NCI-H1694 treated with DMSO at 0.1 percent for 48 hours (cell line): ENCODE results near the gene SLCO4A1.
A peak's percentile ranks its signal among the peaks of the same experiment; 100 is the strongest.

Experiments used
- DNase-seq: peaks from one replicate; lab custom pipeline; 2025; lab: John Stamatoyannopoulos, UW

Gene SLCO4A1

DNA sequence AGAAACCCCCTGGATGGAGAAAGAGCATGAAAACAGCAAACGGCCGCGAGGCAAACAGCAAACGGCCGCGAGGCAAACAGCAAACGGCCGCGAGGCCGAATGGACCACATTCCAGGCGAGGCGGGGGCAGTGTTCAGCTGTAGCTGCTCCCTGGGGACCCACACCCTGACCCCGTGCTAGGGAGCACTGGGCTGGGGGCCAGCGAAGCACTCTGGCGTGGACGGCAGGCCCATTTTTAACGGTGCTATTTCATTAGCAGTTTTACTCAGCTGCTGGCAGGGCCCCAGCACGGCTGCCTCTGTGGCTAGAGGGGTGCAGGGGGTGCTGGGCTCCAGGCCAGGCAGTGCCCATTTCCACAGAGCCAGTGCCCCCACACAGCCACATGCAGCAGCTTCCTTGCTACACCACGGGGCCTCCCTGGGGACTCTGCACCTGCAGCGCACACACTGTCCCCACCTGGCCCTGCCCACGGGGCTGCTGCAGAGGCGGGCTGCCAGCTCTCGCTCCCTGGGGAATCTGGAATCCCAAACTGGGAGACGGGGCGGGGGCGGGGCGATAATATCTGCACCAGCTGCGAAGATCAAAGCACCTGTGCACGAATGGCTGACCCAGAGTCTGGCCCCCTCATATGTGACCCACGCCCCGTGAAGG, 35.6 kb upstream of the SLCO4A1 start:
- DNase-seq: no peak

DNA sequence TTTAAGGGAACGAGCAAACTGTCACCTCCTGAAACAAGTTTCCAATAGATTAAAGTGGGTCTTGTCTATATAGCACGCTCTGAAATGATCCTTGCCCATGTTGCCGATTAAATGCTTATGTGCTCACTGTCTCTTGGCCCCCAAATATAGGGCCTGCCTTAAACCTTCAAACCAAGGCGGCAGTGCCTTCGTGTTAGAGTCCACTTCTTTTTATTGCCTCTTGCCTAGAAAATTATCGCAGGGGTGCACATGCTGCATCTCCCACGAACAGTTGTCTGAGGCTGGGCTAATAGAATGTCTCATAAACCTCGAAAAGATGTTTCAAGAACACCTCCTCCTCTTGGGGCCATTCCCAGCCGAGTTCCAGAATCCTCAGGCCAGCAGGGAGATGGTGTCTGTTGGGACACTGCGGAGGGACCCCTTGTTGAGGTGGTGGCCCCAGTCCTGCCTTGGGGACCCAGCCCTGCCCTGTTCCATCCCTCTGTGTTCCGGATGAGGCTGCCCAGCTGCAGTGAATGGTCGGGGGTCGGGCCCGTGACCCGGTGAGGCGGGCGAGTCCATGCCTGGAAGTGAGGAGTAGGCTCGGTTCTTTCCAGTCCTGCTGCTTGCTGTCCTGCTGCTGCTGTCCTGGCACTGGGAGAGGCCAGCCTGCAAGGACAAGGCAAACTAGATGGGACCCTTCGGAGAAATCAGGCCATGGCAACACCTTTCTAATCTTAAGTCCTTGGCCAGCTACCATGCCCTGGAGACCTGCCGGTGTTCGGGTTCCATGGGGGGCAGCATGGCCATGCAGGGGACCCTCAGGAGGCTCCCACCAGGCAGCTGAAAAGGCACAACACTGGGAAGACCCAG, 34.7 kb upstream of the SLCO4A1 start:
- DNase-seq: no peak

DNA sequence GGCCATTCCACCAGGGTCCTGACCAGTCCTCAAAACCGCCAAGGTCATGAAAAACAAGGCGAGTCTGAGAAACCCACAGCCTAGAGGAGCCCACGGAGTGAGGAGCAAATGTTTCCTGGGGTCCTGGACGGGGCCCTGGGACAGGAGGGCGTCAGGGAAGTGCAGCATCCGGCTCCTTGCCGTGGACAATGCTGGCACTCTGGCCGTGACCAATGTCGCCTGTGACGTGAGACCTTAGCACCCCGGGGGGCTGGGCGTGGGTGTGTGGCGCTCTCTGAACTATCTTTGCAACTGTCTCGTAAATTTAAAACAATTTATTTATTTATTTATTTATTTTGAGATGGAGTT, 34.1 kb upstream of the SLCO4A1 start:
- DNase-seq: no peak

DNA sequence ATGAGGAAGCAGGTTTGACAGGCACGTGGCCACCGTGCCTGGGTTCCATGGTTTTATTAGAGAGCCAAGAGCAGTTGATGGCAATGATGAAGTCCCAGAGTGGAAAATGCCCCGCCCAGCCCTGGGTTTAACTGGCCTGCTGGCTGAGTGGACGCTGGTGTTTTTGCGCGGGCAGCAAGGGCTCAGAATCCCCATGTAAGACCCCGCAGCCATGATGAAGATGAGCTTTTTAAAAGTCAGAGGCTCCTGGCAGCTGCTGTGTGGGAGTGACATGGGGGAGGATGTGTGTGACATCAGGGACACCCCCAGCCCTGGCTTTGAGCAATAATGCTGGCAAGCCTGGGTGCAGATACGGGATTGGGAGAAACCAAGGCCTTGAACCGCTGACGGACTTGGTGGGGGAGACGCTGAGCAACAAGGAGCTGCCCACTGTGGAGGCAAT, 33.0 kb upstream of the SLCO4A1 start:
- no peak for DNase-seq

DNA sequence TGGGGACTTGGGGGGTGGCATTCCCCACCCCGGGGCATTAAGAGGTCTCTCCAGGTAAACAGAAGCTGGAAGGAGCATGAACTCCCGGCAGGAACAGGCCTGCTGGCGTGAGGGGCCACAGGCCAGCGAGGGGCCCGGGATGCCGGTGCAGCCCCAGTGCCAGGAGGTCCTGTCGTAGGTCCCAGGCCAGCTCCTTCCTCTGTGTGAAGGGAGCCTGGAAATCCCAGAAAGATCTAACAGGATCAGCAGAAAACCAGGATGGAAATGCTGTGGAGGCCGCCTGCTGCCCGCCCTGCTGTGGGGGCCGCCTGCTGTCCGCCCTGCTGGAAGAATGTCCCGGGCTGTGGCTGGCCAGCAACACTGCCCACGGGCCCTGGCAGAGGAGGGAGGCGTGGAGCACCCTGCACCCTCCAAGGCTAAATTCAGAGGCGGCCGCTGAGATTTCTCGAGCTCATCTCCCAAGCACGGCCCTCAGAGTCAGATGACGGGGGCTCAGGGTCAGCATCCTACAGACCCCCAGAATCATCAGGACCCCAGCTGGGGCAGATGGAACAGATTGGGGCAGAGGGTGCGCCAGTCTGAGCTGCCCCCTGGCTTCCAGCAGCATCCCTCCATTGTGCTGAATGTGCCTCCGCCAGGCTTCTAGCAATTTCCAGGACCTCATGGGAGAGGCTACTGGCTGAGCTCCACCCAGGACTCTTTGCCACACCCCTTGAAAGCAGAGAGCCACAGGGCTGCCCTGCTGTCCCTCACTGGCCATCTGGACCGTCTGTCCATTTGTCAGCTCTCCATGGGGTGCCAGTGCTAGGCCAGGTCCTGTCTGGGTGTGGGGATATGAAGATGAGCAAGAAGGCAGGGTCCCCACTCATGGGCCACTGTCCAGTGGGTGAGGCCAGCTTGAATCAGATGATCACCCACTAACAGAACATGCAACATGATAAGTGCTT, 32.2 kb upstream of the SLCO4A1 start:
- no peak for DNase-seq

GRCh38 chr20:62611012-62611411, 31.3 kb upstream of the SLCO4A1 start:
- DNase-seq: no peak

- no peak for DNase-seq
These were observed 30.5 kb upstream of the SLCO4A1 start for GRCh38 chr20:62611819-62612218.

DNA sequence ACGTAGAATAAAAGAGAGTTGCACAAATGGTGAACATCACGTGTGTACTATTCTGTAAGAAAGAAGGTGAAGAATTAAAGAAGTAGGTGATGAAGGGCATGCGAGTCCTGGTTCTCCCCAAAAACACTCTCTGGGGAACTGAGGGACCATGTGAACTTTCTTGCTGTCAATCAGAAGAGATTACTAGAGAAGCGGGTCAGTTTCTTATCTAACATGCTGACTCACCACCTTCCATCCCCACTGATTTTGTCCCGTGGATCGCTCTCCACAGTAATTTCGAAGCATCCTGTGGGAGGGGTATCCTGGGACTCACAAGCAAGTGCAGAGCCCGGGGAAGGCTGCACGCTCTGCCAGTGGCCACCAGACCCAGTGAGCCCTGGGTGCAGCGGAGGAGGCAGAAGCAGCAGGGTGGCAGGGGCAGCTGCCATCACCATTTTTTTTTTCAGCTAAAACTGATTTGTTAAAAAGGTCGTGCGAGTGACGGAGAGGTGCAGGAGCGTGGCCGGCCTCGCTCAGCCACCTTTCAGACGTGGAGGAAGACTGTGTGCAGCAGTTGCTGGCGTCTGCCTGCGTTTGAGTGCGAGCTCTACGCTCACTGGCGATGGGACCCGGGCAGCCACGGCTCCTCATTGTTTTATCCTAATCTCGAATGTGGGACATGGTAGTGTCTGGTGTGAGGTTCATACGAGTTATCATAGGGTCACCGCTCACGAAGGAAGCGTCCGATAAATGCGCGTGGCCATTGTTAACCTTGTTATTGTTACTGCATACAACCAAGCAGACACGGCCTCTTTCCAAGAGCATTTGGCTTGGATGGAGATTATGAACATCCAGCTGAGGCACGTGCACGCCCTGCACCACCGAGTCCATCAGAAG, 28.0 kb upstream of the SLCO4A1 start:
- DNase-seq: no peak

DNA sequence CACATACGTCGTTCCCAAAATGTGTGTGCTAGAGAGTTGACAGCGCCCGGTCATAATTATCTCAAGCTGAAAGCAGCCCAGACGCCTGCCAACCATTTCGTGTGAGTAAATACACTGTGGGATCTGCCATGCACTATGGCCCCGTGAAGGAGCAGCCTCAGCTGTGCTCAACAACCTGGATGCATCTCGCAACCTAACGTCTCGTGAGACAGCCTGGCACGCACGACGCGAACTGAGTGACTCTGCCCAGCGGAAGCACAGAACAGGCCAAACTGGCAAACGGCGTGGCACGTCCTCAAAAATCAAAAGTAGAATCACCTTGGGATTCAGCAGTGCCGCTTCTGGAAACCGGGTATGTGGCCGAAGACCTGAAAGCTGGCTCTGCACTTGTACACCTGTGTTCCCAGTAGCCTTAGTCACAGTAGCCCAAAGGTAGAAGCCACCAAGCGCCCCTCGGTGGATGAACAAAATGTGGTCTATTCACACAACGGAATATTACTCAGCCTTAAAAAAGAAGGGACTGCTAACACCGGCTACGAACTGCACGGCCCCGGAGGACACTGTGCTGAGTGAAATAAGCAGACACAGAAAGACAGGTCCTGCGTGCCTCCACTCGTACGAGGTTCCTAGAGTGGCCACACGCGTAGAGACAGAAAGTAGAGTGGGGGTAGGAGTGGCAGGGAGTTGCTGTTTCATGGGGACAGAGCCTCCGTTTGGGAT, 27.2 kb upstream of the SLCO4A1 start:
- DNase-seq: no peak

- DNase-seq: no peak
These were observed 26.5 kb upstream of the SLCO4A1 start for GRCh38 chr20:62615750-62616251.

DNA sequence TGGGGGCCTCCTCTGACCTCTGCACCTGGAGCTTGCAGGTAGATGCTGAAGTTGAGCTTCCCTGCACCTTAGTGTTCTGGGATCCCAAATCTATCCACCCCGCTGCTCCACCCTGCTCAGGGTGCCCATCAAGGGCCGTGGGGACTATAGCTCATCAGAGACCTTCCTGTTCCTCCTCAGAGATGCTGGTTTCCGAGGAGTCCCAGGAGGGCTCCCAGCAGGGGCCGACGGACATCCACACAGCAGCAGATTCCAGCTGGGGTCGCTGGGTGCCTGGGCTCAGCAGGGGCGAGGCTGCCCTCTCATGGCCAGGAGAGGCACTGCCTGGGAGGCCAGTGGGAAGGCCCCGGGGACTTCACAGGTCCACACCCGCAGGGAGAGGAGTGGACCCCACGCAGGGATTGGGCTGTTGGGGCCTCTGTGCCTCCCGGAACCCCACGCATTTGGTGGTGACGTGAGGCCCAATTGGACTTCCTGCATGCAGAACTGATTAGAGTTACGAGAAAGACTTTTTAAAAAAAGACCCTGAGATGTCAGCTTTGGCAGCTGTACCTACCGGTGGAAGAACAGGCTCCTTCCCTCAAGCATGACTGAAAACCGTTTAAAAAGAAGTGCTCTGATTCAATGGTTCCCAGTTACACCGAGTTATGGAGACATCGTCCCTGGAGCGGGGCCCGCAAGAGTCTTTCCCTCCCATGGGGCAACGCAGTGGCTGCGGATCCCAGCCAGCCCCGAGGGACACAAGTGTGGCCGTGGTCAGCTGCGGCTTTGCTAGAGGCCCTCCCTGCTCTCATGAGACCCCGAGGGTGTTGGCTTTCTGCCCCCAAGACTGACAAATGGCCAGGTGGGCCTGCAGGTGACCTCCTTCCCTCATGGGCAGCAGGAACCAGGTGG, 25.3 kb upstream of the SLCO4A1 start:
- DNase-seq: peak; percentile 40

GRCh38 chr20:62617711-62618483, 24.4 kb upstream of the SLCO4A1 start:
- DNase-seq: no peak

- DNase-seq: no peak
These were observed 23.4 kb upstream of the SLCO4A1 start for GRCh38 chr20:62618611-62619529.

DNA sequence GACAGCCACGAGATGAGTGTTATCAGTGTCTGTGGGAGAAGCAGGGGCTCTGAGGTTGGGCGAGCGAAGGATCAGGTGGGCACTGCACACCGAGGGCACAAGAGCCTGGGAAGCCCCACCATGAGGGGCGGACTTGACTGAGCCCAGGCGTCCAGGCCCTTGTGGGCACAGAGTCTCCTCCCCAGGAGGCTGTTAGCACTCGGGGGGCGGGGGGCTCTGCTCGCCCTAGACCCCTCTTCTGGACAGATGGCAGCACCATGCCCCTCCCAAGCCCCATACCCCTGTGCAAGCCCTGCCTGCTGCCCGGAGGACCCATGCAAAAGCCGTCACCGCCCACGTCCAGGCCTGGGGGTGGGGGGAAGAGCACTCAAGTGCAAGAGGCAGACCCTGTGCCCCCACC, 21.7 kb upstream of the SLCO4A1 start:
- no peak for DNase-seq

- DNase-seq: no peak
These were observed 20.8 kb upstream of the SLCO4A1 start for GRCh38 chr20:62621251-62622110.

GRCh38 chr20:62622178-62622876, 20.0 kb upstream of the SLCO4A1 start:
- no peak for DNase-seq
